Upper lobe of left lung (tissue), 4 donors: ENCODE measurements around the gene NAT9.

ENCODE experiments used
- EP300 ChIP-seq, 4 donors: sonication (generic); formaldehyde crosslinking; IDR thresholded peaks; one replicate each; pipeline ENCODE4 v1.5.1; 2017; ENCODE audit warnings: antibody characterized with exemption in 4 of 4, control low read depth in 2 of 4
- POLR2A ChIP-seq, 4 donors: fragments of 450-650 bp; IDR thresholded peaks; one replicate each; pipeline ENCODE4 v1.5.1; 2016 to 2017; ENCODE audit warnings: antibody characterized with exemption in 4 of 4, mild to moderate bottlenecking in 2 of 4
- POLR2AphosphoS5 ChIP-seq, 2 donors: sonication (generic); formaldehyde crosslinking; IDR thresholded peaks; one replicate each; pipeline ENCODE4 v1.5.1; 2017; ENCODE audit warnings: antibody characterized with exemption in 2 of 2
- TF ChIP-seq, protein P1 (sequence below), 6 experiments: fragments of 450-650 bp in 4 of 6; fragments of 200-600 bp in 2 of 6; sonication (generic) in 2 of 6; IDR thresholded peaks; one replicate each; pipeline ENCODE4 v1.5.1; 2016 to 2019; ENCODE audit warnings: antibody characterized with exemption in 6 of 6

GRCh38 chr17:74780443-74781238 lies 4.5 kb upstream of the NAT9 start:
- TF ChIP-seq, protein P1, sequence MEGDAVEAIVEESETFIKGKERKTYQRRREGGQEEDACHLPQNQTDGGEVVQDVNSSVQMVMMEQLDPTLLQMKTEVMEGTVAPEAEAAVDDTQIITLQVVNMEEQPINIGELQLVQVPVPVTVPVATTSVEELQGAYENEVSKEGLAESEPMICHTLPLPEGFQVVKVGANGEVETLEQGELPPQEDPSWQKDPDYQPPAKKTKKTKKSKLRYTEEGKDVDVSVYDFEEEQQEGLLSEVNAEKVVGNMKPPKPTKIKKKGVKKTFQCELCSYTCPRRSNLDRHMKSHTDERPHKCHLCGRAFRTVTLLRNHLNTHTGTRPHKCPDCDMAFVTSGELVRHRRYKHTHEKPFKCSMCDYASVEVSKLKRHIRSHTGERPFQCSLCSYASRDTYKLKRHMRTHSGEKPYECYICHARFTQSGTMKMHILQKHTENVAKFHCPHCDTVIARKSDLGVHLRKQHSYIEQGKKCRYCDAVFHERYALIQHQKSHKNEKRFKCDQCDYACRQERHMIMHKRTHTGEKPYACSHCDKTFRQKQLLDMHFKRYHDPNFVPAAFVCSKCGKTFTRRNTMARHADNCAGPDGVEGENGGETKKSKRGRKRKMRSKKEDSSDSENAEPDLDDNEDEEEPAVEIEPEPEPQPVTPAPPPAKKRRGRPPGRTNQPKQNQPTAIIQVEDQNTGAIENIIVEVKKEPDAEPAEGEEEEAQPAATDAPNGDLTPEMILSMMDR (IDR thresholded peaks at IDR 0.05), result peak in 2 of 6 experiments; percentile 17
- TF ChIP-seq POLR2A (IDR thresholded peaks at IDR 0.05) (no peak), POLR2AphosphoS5 (IDR thresholded peaks at IDR 0.05) (no peak), EP300 (IDR thresholded peaks at IDR 0.05) (no peak)
